Measurements from ENCODE around the gene OLFM2. TPM values are rescaled to one million over a fixed set of nuclear protein-coding genes. Genes with fewer than 3 reads are reported as not detected.
A peak's percentile ranks its signal among the peaks of the same experiment; 100 is the strongest.

OLFM2 gene
- total RNA-seq, 1 experiment from 2014 or later: 75.6 TPM

- peak; percentile 76 for DNase-seq
- no peak overlapping the region for H3K4ac ChIP-seq (ENCODE audit: low read depth, low read length)
Measured at GRCh38 chr19:9917321-9917720, 19.0 kb downstream of the OLFM2 start.

More at GRCh38 chr19:9917321-9917720, 19.0 kb downstream of the OLFM2 start:
- Histone ChIP-seq H3K18ac (ENCODE audit: insufficient read length, low read depth, low read length) (no peak overlapping the region), H4K20me1 (ENCODE audit: control insufficient read depth, insufficient read depth, insufficient read length) (peaks cover 2% of the 10 kb centered on the region), H3K79me1 (ENCODE audit: insufficient read depth, low read depth, low read length, poor library complexity, severe bottlenecking) (peaks cover 2% of the 10 kb centered on the region), H4K5ac (ENCODE audit: insufficient read length, low read depth, low read length) (no peak overlapping the region), H3K27ac (ENCODE audit: insufficient read length, low read depth, low read length) (no peak overlapping the region), H3K79me2 (ENCODE audit: insufficient read depth, low read length) (no peaks in the 10 kb centered on the region), H3K4me1 (ENCODE audit: insufficient read depth, low read length) (no peaks in the 10 kb centered on the region), H2AK5ac (ENCODE audit: insufficient read length, low read length) (no peak overlapping the region), H3K4me2 (ENCODE audit: insufficient read depth, insufficient read length, low read length) (peak overlapping the region; percentile 5), H2AFZ (ENCODE audit: low read length) (no peak overlapping the region), H3K9ac (ENCODE audit: extremely low read depth, insufficient read length, low read length) (no peak overlapping the region), H3K23ac (ENCODE audit: insufficient read length, low read depth, low read length) (no peak overlapping the region), H4K8ac (replicated peaks; ENCODE audit: insufficient read length, low read depth, low read length) (no peak overlapping the region), H3K27me3 (ENCODE audit: insufficient read depth, low read length) (no peaks in the 10 kb centered on the region), H2BK5ac (ENCODE audit: insufficient read length, low read length) (no peak overlapping the region), H2BK20ac (ENCODE audit: low read depth, low read length, poor library complexity, severe bottlenecking) (no peak overlapping the region), H3K56ac (ENCODE audit: insufficient read length, low read depth, low read length) (no peak overlapping the region), H3K14ac (ENCODE audit: insufficient read depth, low read length) (no peak overlapping the region), H4K91ac (ENCODE audit: insufficient read length, low read depth, low read length) (no peak overlapping the region), H3K23me2 (ENCODE audit: insufficient read length, low read depth, low read length, poor library complexity, severe bottlenecking) (peaks cover 11% of the 10 kb centered on the region), H2BK15ac (ENCODE audit: low read depth, low read length) (no peak overlapping the region), H2BK12ac (ENCODE audit: insufficient read length, low read depth, low read length) (no peak overlapping the region), H2BK120ac (ENCODE audit: low read depth, low read length, poor library complexity, severe bottlenecking) (no peak overlapping the region), H3T11ph (ENCODE audit: low read length) (no peak overlapping the region), H3K9me3 (ENCODE audit: control insufficient read depth, low read depth, low read length) (no peaks in the 10 kb centered on the region)
- Mint-ChIP-seq H3K27me3 (ENCODE audit: low read depth) (no peaks in the 10 kb centered on the region; the same call in 1 of the 2 replicates), H3K4me1 (peaks cover 13 to 16% of the 10 kb centered on the region in 2 experiments), H3K27ac (peak overlapping the region in 1 of 3 experiments; percentile 41; a peak in 4 of 7 replicates), H3K9me3 (no peaks in the 10 kb centered on the region; a peak in 1 of 5 replicates), H3K4me3 (peak overlapping the region in 1 of 2 experiments; percentile 38; a peak in 1 of 5 replicates), H3K36me3 (ENCODE audit: insufficient read depth in 1 of 3, low read depth in 3 of 3) (peaks cover 2 to 10% (median 8%) of the 10 kb centered on the region in 3 experiments; a peak in 6 of 7 replicates)
- no CpG with 5 or more reads among the region's 3 CpGs for WGBS (ENCODE audit: extremely low coverage, insufficient read length, low lambda C conversion rate)
- TF ChIP-seq, protein P1, sequence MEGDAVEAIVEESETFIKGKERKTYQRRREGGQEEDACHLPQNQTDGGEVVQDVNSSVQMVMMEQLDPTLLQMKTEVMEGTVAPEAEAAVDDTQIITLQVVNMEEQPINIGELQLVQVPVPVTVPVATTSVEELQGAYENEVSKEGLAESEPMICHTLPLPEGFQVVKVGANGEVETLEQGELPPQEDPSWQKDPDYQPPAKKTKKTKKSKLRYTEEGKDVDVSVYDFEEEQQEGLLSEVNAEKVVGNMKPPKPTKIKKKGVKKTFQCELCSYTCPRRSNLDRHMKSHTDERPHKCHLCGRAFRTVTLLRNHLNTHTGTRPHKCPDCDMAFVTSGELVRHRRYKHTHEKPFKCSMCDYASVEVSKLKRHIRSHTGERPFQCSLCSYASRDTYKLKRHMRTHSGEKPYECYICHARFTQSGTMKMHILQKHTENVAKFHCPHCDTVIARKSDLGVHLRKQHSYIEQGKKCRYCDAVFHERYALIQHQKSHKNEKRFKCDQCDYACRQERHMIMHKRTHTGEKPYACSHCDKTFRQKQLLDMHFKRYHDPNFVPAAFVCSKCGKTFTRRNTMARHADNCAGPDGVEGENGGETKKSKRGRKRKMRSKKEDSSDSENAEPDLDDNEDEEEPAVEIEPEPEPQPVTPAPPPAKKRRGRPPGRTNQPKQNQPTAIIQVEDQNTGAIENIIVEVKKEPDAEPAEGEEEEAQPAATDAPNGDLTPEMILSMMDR (conservative IDR thresholded peaks at IDR 0.05): no peak
